ENCODE data around the gene ERC2. TPM values are rescaled to one million over a fixed set of nuclear protein-coding genes. Genes with fewer than 3 reads are reported as not detected.
A peak's percentile ranks its signal among the peaks of the same experiment; 100 is the strongest.

The ERC2 gene
- total and polyA plus RNA-seq, 2 of the 8 experiments (the other 6 are each of a cell fraction or from before 2014, with no cell fraction given), result 16.4 to 22.8 TPM

DNA sequence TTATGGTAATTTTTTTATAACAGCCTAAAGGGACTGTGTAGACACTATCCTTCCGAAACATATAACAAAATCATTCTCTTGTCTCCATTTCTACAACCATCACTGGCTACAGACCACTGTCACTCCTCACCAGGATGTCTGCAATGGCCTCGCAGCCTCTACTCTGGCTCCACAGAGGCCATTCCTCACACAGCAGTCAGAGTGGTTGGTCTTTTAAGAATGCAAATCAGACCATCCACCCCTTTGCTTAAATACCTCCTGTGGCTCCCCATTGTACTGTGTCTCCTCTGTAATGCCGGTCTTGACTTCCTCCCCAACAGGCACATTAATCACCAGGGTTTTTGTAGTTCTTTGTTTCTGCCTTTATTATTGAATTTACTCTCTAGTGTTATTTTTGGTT, 344.8 kb downstream of the ERC2 start (continued):
- TF ChIP-seq PHF8 (conservative IDR thresholded peaks at IDR 0.05; ENCODE audit: low read depth, low read length) (no peak), SRF (IDR thresholded peaks at IDR 0.05; ENCODE audit: low read depth, low read length) (no peak), GABPA (IDR thresholded peaks at IDR 0.05; ENCODE audit: borderline replicate concordance, insufficient read depth, low read length) (no peak), BRCA1 (IDR thresholded peaks at IDR 0.05; ENCODE audit: low read depth, low read length) (no peak), ZNF274 (IDR thresholded peaks at IDR 0.05; ENCODE audit: borderline replicate concordance, extremely low read depth, low read length) (no peak), CREB1 (IDR thresholded peaks at IDR 0.05) (peak; percentile 51; the same call in 1 of the 2 replicates), HDAC6 (IDR thresholded peaks at IDR 0.05; ENCODE audit: low read depth, low read length) (no peak), CHD2 (IDR thresholded peaks at IDR 0.05; ENCODE audit: low read length) (no peak), ASH2L (IDR thresholded peaks at IDR 0.05; ENCODE audit: low read length) (no peak), POU5F1 (IDR thresholded peaks at IDR 0.05; ENCODE audit: low read depth, low read length) (0 out of 2 replicates have a peak, but pooled peaks have one; percentile 33), RXRA (IDR thresholded peaks at IDR 0.05; ENCODE audit: insufficient read depth, low read depth, low read length) (no peak), CBX8 (IDR thresholded peaks at IDR 0.05; ENCODE audit: borderline replicate concordance, low read depth, low read length) (no peak), BCL11A (IDR thresholded peaks at IDR 0.05; ENCODE audit: low read depth in 2 of 2, low read length in 2 of 2) (peak in 1 of 2 experiments; percentile 62), SAP30 (IDR thresholded peaks at IDR 0.05; ENCODE audit: insufficient read depth, insufficient replicate concordance, low read length) (no peak), EZH2 (IDR thresholded peaks at IDR 0.05; ENCODE audit: low read depth, low read length, severe bottlenecking) (no peak), KDM1A (IDR thresholded peaks at IDR 0.05; ENCODE audit: borderline replicate concordance, low read length) (peak; percentile 79; the same call in 1 of the 2 replicates), POLR2AphosphoS5 (IDR thresholded peaks at IDR 0.05; ENCODE audit: low read depth, low read length) (no peak), JUND (IDR thresholded peaks at IDR 0.05; ENCODE audit: low read length) (no peak), HDAC2 (IDR thresholded peaks at IDR 0.05; ENCODE audit: borderline replicate concordance in 1 of 2, low read depth in 2 of 2, low read length in 2 of 2) (peak; percentile 89 to 94; a peak in 3 of 4 replicates), KDM4A (IDR thresholded peaks at IDR 0.05; ENCODE audit: low read depth, low read length, severe bottlenecking) (no peak), RAD21 (IDR thresholded peaks at IDR 0.05 in 1 of 2, conservative IDR thresholded peaks at IDR 0.05 in 1 of 2; ENCODE audit: low read depth in 2 of 2, low read length in 2 of 2) (no peak), SP1 (IDR thresholded peaks at IDR 0.05; ENCODE audit: low read depth, low read length) (peak; percentile 69; the same call in 1 of the 2 replicates)

Measured in H1 (cell line).